ENCODE data around the gene TUBA4A.

Gene TUBA4A

GRCh38 chr2:219245899-219246230 lies 7.9 kb downstream of the TUBA4A start:
- no peak for TF ChIP-seq POLR2A (IDR thresholded peaks at IDR 0.05; ENCODE audit: low read depth, low read length)
- TF ChIP-seq POLR2AphosphoS5 (IDR thresholded peaks at IDR 0.05; ENCODE audit: low read depth, low read length): no peak
- no peak for TF ChIP-seq TAF1 (IDR thresholded peaks at IDR 0.05; ENCODE audit: borderline replicate concordance, low read depth, low read length)
- no peak for FAIRE-seq
- no peak for DNase-seq (ENCODE audit: insufficient read length)

GRCh38 chr2:219245148-219245898 lies 8.4 kb downstream of the TUBA4A start, which contains the start of the genes GLB1L and STK16:
Gene GLB1L (minus strand): TSS chr2:219245444. CDS start chr2:219243573, 1,871 bp downstream.
Gene STK16 (plus strand): TSS chr2:219245479. CDS start chr2:219246000, 521 bp downstream.
- TF ChIP-seq POLR2A (IDR thresholded peaks at IDR 0.05; ENCODE audit: low read depth, low read length) (peak; percentile 89), TAF1 (IDR thresholded peaks at IDR 0.05; ENCODE audit: borderline replicate concordance, low read depth, low read length) (peak; percentile 49), POLR2AphosphoS5 (IDR thresholded peaks at IDR 0.05; ENCODE audit: low read depth, low read length) (no peak; the same call in 1 of the 2 replicates)
- DNase-seq (ENCODE audit: insufficient read length) (peak; percentile 99), FAIRE-seq (peak; percentile 96)

GRCh38 chr2:219244789-219245147 lies 8.9 kb downstream of the TUBA4A start:
- DNase-seq (ENCODE audit: insufficient read length) (no peak), FAIRE-seq (no peak)
- no peak for TF ChIP-seq POLR2A (IDR thresholded peaks at IDR 0.05; ENCODE audit: low read depth, low read length)
- no peak for TF ChIP-seq TAF1 (IDR thresholded peaks at IDR 0.05; ENCODE audit: borderline replicate concordance, low read depth, low read length)
- TF ChIP-seq POLR2AphosphoS5 (IDR thresholded peaks at IDR 0.05; ENCODE audit: low read depth, low read length): no peak

GRCh38 chr2:219243291-219243761 lies 10.4 kb downstream of the TUBA4A start:
- FAIRE-seq: no peak
- TF ChIP-seq POLR2AphosphoS5 (IDR thresholded peaks at IDR 0.05; ENCODE audit: low read depth, low read length) (no peak), POLR2A (IDR thresholded peaks at IDR 0.05; ENCODE audit: low read depth, low read length) (no peak), TAF1 (IDR thresholded peaks at IDR 0.05; ENCODE audit: borderline replicate concordance, low read depth, low read length) (no peak)
- DNase-seq (ENCODE audit: insufficient read length): no peak

- FAIRE-seq (no peak), DNase-seq (ENCODE audit: insufficient read length) (no peak)
- TF ChIP-seq TAF1 (IDR thresholded peaks at IDR 0.05; ENCODE audit: borderline replicate concordance, low read depth, low read length) (no peak), POLR2A (IDR thresholded peaks at IDR 0.05; ENCODE audit: low read depth, low read length) (no peak), POLR2AphosphoS5 (IDR thresholded peaks at IDR 0.05; ENCODE audit: low read depth, low read length) (no peak)
Observed at GRCh38 chr2:219234331-219234730, 19.4 kb downstream of the TUBA4A start.

- no peak for FAIRE-seq
- no peak for DNase-seq (ENCODE audit: insufficient read length)
- TF ChIP-seq TAF1 (IDR thresholded peaks at IDR 0.05; ENCODE audit: borderline replicate concordance, low read depth, low read length): no peak
- TF ChIP-seq POLR2A (IDR thresholded peaks at IDR 0.05; ENCODE audit: low read depth, low read length): no peak
- no peak for TF ChIP-seq POLR2AphosphoS5 (IDR thresholded peaks at IDR 0.05; ENCODE audit: low read depth, low read length)
Observed at GRCh38 chr2:219230059-219230540, 23.6 kb downstream of the TUBA4A start.

GRCh38 chr2:219229305-219230058 lies 24.2 kb downstream of the TUBA4A start, which contains the start of the genes ANKZF1 and ATG9A:
Gene ANKZF1 (plus strand): TSS chr2:219229806. CDS start chr2:219230258, 452 bp downstream.
Gene ATG9A (minus strand): TSS chr2:219229636. CDS start chr2:219228024, 1,612 bp downstream.
- FAIRE-seq (peak; percentile 99), DNase-seq (ENCODE audit: insufficient read length) (peak; percentile 99)
- TF ChIP-seq TAF1 (IDR thresholded peaks at IDR 0.05; ENCODE audit: borderline replicate concordance, low read depth, low read length) (peak; percentile 64; the same call in 1 of the 2 replicates), POLR2AphosphoS5 (IDR thresholded peaks at IDR 0.05; ENCODE audit: low read depth, low read length) (peak; percentile 68), POLR2A (IDR thresholded peaks at IDR 0.05; ENCODE audit: low read depth, low read length) (peak; percentile 84)

- no peak for DNase-seq (ENCODE audit: insufficient read length)
- FAIRE-seq: no peak
- TF ChIP-seq POLR2A (IDR thresholded peaks at IDR 0.05; ENCODE audit: low read depth, low read length) (no peak), POLR2AphosphoS5 (IDR thresholded peaks at IDR 0.05; ENCODE audit: low read depth, low read length) (no peak)
Observed at GRCh38 chr2:219228911-219229304, 24.8 kb downstream of the TUBA4A start.

- peak; percentile 33 for FAIRE-seq
- no peak for DNase-seq (ENCODE audit: insufficient read length)
- TF ChIP-seq POLR2A (IDR thresholded peaks at IDR 0.05; ENCODE audit: low read depth, low read length) (no peak), POLR2AphosphoS5 (IDR thresholded peaks at IDR 0.05; ENCODE audit: low read depth, low read length) (no peak), TAF1 (IDR thresholded peaks at IDR 0.05; ENCODE audit: borderline replicate concordance, low read depth, low read length) (no peak)
Observed at GRCh38 chr2:219228041-219228910, 25.4 kb downstream of the TUBA4A start.

GRCh38 chr2:219225350-219225749 lies 28.4 kb downstream of the TUBA4A start:
- DNase-seq (ENCODE audit: insufficient read length) (no peak), FAIRE-seq (no peak)
- no peak for TF ChIP-seq POLR2A (IDR thresholded peaks at IDR 0.05; ENCODE audit: low read depth, low read length)
- TF ChIP-seq POLR2AphosphoS5 (IDR thresholded peaks at IDR 0.05; ENCODE audit: low read depth, low read length): no peak
- no peak for TF ChIP-seq TAF1 (IDR thresholded peaks at IDR 0.05; ENCODE audit: borderline replicate concordance, low read depth, low read length)

Measured in GM12892 (cell line).